K562 (cell line): Measurements from ENCODE around the gene NRXN2. TPM values are rescaled to one million over a fixed set of nuclear protein-coding genes. Genes with fewer than 3 reads are reported as not detected.

ENCODE experiments used
- CHCHD3 ChIP-seq: fragments of 250-450 bp; sonication (Bioruptor Pico); IDR thresholded peaks from 2 replicates; pipeline ENCODE4 v2.1.2; 2022; ENCODE audit warnings: mild to moderate bottlenecking
- CREBBP ChIP-seq: IDR thresholded peaks from one replicate; pipeline ENCODE4 v1.6.1; 2012; ENCODE audit warnings: low read depth, mild to moderate bottlenecking, control low read depth, inconsistent platforms, low read length
- CXXC5 ChIP-seq: fragments of 250-450 bp; sonication (Bioruptor Pico); IDR thresholded peaks from 2 replicates; pipeline ENCODE4 v1.8.0; 2022; ENCODE audit warnings: inconsistent platforms, mild to moderate bottlenecking, moderate library complexity
- DIDO1 ChIP-seq: fragments of 450-650 bp; IDR thresholded peaks from 2 replicates; pipeline ENCODE4 v1.6.1; 2016; ENCODE audit warnings: low read depth, missing biosample characterization, missing genetic modification characterization
- HDAC1 ChIP-seq, 2 experiments: fragments of 450-650 bp; IDR thresholded peaks; 2 replicates each; pipeline ENCODE4 v1.6.1; 2016 to 2017; ENCODE audit warnings: inconsistent platforms in 1 of 2, mild to moderate bottlenecking in 1 of 2, moderate library complexity in 1 of 2
- MEF2A ChIP-seq: IDR thresholded peaks from 2 replicates; pipeline ENCODE4 v1.6.1; 2011; ENCODE audit warnings: low read depth, mild to moderate bottlenecking, low read length, moderate library complexity; ENCODE audit not compliant: control insufficient read depth
- NELFE ChIP-seq: IDR thresholded peaks from 2 replicates; pipeline ENCODE4 v1.6.1; 2011; ENCODE audit warnings: mild to moderate bottlenecking; ENCODE audit not compliant: insufficient read depth, insufficient read length
- NEUROD1 ChIP-seq: fragments of 150-350 bp; IDR thresholded peaks from 2 replicates; pipeline ENCODE4 v1.6.1; 2014; ENCODE audit warnings: borderline replicate concordance, low read length, low read depth; ENCODE audit not compliant: partially characterized antibody
- NR3C1 ChIP-seq: sonication (generic); formaldehyde crosslinking; IDR thresholded peaks from 2 replicates; pipeline ENCODE4 v1.8.1; 2022; ENCODE audit warnings: missing genetic modification reagents
- POLR3G ChIP-seq: IDR thresholded peaks from 2 replicates; pipeline ENCODE4 v1.6.1; 2011; ENCODE audit not compliant: insufficient read length, insufficient replicate concordance; ENCODE audit errors: extremely low read depth
- RFX7 ChIP-seq: fragments of 250-450 bp; sonication (Bioruptor Pico); IDR thresholded peaks from 2 replicates; pipeline ENCODE4 v1.5.1; 2021; ENCODE audit warnings: mild to moderate bottlenecking
- STAT5A ChIP-seq: IDR thresholded peaks from 2 replicates; pipeline ENCODE4 v1.6.1; 2012; ENCODE audit warnings: low read length, inconsistent platforms, borderline replicate concordance
- XRCC4 ChIP-seq: IDR thresholded peaks from one replicate; pipeline ENCODE4 v1.6.1; 2011; ENCODE audit not compliant: insufficient read depth, insufficient read length; ENCODE audit errors: extremely low read depth
- ZFP1 ChIP-seq: fragments of 450-650 bp; formaldehyde crosslinking; IDR thresholded peaks from 2 replicates; pipeline ENCODE4 v1.4.0; 2020; ENCODE audit warnings: mild to moderate bottlenecking, mixed read lengths
- ZNF146 ChIP-seq: IDR thresholded peaks from one replicate; pipeline ENCODE4 v1.6.1; 2018; ENCODE audit warnings: missing compliant biosample characterization; ENCODE audit not compliant: unreplicated experiment
- ZNF184 ChIP-seq: sonication (generic); formaldehyde crosslinking; IDR thresholded peaks from 2 replicates; pipeline ENCODE4 v1.5.0; 2020; ENCODE audit warnings: missing genetic modification reagents
- ZNF311 ChIP-seq: fragments of 250-450 bp; sonication (Bioruptor Pico); IDR thresholded peaks from 2 replicates; pipeline ENCODE4 v1.4.0; 2020; ENCODE audit warnings: mild to moderate bottlenecking, moderate library complexity
- ZNF77 ChIP-seq: fragments of 250-450 bp; sonication (Bioruptor Pico); IDR thresholded peaks from 2 replicates; pipeline ENCODE4 v1.5.0; 2020
- polyA plus RNA-seq, 8 experiments: library from polyadenylated mRNA; depleted of rRNA in 4 of 8; stranded (reverse) in 5 of 8; unstranded in 3 of 8; fragments of >200 nt; fragmentation: Nextera tagmentation in 2 of 8; fragmentation: Illumina TruSeq in 1 of 8; extraction: Ambion mirVana in 2 of 8; extraction: Trizol in 1 of 8; gene quantifications; 2 replicates each; pipeline versions ENCODE4 v1.2.1 to v1.2.3, GENCODE V29; 2011 to 2014; ENCODE audit warnings: inconsistent platforms in 1 of 8, missing spikeins in 1 of 8
- total RNA-seq, 7 experiments: library from RNA; depleted of rRNA in 6 of 7; stranded (reverse); fragments of >200 nt in 6 of 7; fragmentation: Illumina TruSeq in 2 of 7; extraction: Trizol in 2 of 7; gene quantifications; 2 replicates each; pipeline versions ENCODE4 v1.2.1 to v1.2.3, GENCODE V29; 2011 to 2021; ENCODE audit warnings: low replicate concordance in 1 of 7
- TF ChIP-seq, protein P1 (sequence below): sonication (generic); formaldehyde crosslinking; IDR thresholded peaks from 2 replicates; pipeline ENCODE4 v1.8.0; 2023; ENCODE audit warnings: missing genetic modification reagents, mild to moderate bottlenecking, borderline replicate concordance
- TF ChIP-seq, protein P2 (sequence below), 2 experiments: fragments of 450-650 bp; conservative IDR thresholded peaks; 2 replicates each; pipeline ENCODE4 v1.6.1; 2017; ENCODE audit warnings: mild to moderate bottlenecking in 2 of 2, moderate library complexity in 2 of 2
- TF ChIP-seq, protein P3 (sequence below): fragments of 250-450 bp; sonication (Bioruptor Pico); IDR thresholded peaks from 2 replicates; pipeline ENCODE4 v1.9.0; 2021; ENCODE audit warnings: mild to moderate bottlenecking

Gene NRXN2
- total and polyA plus RNA-seq, 9 of the 15 experiments (the other 6 are each of a cell fraction or from before 2014, with no cell fraction given), result 0.07 to 0.47 (median 0.15) TPM; not detected in 4

DNA sequence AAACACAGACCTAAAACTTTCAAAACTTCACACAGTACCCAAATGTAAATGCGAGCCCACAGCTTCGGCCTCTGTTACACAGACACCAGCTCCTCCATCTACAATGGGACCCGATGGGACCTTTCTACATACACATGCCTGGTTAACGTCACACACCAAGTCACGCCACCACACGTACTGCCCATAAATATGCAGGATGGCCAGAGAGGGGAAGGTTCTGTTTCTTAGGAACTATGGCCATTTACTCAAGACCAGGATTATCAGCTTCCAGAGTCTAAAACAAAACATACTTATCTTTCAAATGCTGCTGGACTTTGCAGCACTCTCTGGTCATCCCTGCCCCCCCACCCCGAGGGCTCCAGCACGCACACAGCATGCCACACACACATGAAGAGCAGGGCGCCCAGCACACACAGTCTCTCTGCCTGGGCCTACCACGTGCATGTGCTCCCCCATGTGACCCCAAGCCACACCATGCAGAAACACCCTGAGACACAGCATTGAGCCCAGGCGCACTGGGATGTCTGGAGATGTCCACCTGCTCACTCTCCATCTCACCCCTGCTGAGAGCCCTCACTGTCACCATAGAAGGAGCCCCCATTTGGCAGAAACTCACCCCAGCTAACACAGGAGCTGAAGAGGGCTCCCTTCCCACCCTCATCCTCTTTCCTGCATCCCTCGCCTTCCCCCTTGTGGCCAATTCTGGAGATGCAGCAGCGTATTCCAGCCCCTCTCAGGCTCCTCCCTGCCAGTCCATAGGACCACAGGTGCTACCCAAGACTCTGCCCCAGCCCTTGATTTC lies 70.2 kb downstream of the NRXN2 start (continued):
- no peak for TF ChIP-seq XRCC4
- no peak for TF ChIP-seq ZFP1 (CRISPR knock-in tag)
- TF ChIP-seq HDAC1 (IDR thresholded peaks at IDR 0.05), result peak in 1 of 2 experiments; percentile 37; a peak in 2 of 4 replicates
- TF ChIP-seq DIDO1 (tag), result no peak
- no peak for TF ChIP-seq ZNF311 (CRISPR knock-in tag)
- no peak for TF ChIP-seq ZNF77
- TF ChIP-seq ZNF146 (CRISPR knock-in tag), result no peak
- TF ChIP-seq, protein P1, sequence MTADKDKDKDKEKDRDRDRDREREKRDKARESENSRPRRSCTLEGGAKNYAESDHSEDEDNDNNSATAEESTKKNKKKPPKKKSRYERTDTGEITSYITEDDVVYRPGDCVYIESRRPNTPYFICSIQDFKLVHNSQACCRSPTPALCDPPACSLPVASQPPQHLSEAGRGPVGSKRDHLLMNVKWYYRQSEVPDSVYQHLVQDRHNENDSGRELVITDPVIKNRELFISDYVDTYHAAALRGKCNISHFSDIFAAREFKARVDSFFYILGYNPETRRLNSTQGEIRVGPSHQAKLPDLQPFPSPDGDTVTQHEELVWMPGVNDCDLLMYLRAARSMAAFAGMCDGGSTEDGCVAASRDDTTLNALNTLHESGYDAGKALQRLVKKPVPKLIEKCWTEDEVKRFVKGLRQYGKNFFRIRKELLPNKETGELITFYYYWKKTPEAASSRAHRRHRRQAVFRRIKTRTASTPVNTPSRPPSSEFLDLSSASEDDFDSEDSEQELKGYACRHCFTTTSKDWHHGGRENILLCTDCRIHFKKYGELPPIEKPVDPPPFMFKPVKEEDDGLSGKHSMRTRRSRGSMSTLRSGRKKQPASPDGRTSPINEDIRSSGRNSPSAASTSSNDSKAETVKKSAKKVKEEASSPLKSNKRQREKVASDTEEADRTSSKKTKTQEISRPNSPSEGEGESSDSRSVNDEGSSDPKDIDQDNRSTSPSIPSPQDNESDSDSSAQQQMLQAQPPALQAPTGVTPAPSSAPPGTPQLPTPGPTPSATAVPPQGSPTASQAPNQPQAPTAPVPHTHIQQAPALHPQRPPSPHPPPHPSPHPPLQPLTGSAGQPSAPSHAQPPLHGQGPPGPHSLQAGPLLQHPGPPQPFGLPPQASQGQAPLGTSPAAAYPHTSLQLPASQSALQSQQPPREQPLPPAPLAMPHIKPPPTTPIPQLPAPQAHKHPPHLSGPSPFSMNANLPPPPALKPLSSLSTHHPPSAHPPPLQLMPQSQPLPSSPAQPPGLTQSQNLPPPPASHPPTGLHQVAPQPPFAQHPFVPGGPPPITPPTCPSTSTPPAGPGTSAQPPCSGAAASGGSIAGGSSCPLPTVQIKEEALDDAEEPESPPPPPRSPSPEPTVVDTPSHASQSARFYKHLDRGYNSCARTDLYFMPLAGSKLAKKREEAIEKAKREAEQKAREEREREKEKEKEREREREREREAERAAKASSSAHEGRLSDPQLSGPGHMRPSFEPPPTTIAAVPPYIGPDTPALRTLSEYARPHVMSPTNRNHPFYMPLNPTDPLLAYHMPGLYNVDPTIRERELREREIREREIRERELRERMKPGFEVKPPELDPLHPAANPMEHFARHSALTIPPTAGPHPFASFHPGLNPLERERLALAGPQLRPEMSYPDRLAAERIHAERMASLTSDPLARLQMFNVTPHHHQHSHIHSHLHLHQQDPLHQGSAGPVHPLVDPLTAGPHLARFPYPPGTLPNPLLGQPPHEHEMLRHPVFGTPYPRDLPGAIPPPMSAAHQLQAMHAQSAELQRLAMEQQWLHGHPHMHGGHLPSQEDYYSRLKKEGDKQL (CRISPR knock-in tag), result no peak
- TF ChIP-seq, protein P2, sequence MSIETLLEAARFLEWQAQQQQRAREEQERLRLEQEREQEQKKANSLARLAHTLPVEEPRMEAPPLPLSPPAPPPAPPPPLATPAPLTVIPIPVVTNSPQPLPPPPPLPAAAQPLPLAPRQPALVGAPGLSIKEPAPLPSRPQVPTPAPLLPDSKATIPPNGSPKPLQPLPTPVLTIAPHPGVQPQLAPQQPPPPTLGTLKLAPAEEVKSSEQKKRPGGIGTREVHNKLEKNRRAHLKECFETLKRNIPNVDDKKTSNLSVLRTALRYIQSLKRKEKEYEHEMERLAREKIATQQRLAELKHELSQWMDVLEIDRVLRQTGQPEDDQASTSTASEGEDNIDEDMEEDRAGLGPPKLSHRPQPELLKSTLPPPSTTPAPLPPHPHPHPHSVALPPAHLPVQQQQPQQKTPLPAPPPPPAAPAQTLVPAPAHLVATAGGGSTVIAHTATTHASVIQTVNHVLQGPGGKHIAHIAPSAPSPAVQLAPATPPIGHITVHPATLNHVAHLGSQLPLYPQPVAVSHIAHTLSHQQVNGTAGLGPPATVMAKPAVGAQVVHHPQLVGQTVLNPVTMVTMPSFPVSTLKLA (conservative IDR thresholded peaks at IDR 0.05), result peak in 1 of 2 experiments; percentile 67; a peak in 2 of 4 replicates
- no peak for TF ChIP-seq CREBBP
- no peak for TF ChIP-seq ZNF184 (CRISPR knock-in tag)
- TF ChIP-seq NEUROD1, result no peak
- TF ChIP-seq STAT5A, result no peak
- no peak for TF ChIP-seq CHCHD3 (CRISPR knock-in tag)
- no peak for TF ChIP-seq NR3C1 (CRISPR knock-in tag)
- TF ChIP-seq, protein P3, sequence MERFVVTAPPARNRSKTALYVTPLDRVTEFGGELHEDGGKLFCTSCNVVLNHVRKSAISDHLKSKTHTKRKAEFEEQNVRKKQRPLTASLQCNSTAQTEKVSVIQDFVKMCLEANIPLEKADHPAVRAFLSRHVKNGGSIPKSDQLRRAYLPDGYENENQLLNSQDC (CRISPR knock-in tag), result no peak
- no peak for TF ChIP-seq POLR3G
- no peak for TF ChIP-seq CXXC5 (CRISPR knock-in tag)
- no peak for TF ChIP-seq MEF2A
- no peak for TF ChIP-seq NELFE
- no peak for TF ChIP-seq RFX7
